Progenitor cell of endocrine pancreas (in vitro differentiated cells): ENCODE measurements around the gene SMG9. TPM values are rescaled to one million over a fixed set of nuclear protein-coding genes. Genes with fewer than 3 reads are reported as not detected.

Source experiments
- DNase-seq: peaks from one replicate; pipeline ENCODE4 v3.0.0; 2021; ENCODE audit warnings: low spot score; ENCODE audit not compliant: unreplicated experiment
- H3K27ac Mint-ChIP-seq: 2 replicates; pipeline ENCODE4 v1.8.0; 2021; ENCODE audit warnings: mild to moderate bottlenecking, moderate library complexity, mixed read lengths
- H3K27me3 Mint-ChIP-seq: 2 replicates; pipeline ENCODE4 v1.8.0; 2021; ENCODE audit warnings: mixed read lengths
- H3K36me3 Mint-ChIP-seq: 2 replicates; pipeline ENCODE4 v1.8.0; 2022; ENCODE audit warnings: mixed read lengths; ENCODE audit not compliant: insufficient read depth
- H3K4me1 Mint-ChIP-seq: 2 replicates; pipeline ENCODE4 v1.8.0; 2021; ENCODE audit warnings: low read depth, mixed read lengths
- H3K4me3 Mint-ChIP-seq: 2 replicates; pipeline ENCODE4 v1.8.0; 2021; ENCODE audit warnings: low read depth, mild to moderate bottlenecking, moderate library complexity, mixed read lengths
- H3K9me3 Mint-ChIP-seq: 2 replicates; pipeline ENCODE4 v1.8.0; 2021; ENCODE audit warnings: low read depth, mixed read lengths
- total RNA-seq: library from RNA; stranded (reverse); gene quantifications from 2 replicates; pipeline ENCODE4 v1.2.1, GENCODE V29; 2021
- TF ChIP-seq, protein P1 (sequence below): fragments of 200-600 bp; sonication (generic); IDR thresholded peaks from one replicate; pipeline ENCODE4 v1.5.0; 2021; ENCODE audit warnings: antibody characterized with exemption, mild to moderate bottlenecking; ENCODE audit not compliant: unreplicated experiment

The SMG9 gene
- total RNA-seq, 1 donor from 2014 or later: 78.9 TPM

DNA sequence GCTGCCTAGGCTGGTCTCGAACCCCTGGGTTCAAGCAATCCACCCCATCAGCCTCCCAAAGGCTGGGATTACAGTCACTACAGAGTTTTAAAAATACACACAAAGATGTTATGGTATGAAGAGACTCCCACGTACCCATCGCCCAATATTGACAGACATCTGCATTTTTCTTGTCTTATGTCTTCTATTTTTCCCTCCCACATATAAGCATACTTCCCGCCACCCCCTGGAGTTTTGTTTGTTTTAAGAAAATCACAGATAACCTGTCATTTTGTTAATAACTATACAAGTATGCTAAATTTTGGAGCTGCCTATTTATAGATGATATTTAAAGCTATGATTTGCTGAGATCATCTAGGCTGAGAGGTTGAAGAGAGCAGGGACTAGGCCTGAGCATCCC, 6.2 kb upstream of the SMG9 start:
- no peaks in the 10 kb centered on the region for H3K36me3 Mint-ChIP-seq
- DNase-seq: no peak
- H3K4me1 Mint-ChIP-seq: peaks cover 3% of the 10 kb centered on the region
- TF ChIP-seq, protein P1, sequence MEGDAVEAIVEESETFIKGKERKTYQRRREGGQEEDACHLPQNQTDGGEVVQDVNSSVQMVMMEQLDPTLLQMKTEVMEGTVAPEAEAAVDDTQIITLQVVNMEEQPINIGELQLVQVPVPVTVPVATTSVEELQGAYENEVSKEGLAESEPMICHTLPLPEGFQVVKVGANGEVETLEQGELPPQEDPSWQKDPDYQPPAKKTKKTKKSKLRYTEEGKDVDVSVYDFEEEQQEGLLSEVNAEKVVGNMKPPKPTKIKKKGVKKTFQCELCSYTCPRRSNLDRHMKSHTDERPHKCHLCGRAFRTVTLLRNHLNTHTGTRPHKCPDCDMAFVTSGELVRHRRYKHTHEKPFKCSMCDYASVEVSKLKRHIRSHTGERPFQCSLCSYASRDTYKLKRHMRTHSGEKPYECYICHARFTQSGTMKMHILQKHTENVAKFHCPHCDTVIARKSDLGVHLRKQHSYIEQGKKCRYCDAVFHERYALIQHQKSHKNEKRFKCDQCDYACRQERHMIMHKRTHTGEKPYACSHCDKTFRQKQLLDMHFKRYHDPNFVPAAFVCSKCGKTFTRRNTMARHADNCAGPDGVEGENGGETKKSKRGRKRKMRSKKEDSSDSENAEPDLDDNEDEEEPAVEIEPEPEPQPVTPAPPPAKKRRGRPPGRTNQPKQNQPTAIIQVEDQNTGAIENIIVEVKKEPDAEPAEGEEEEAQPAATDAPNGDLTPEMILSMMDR: no peak
- H3K9me3 Mint-ChIP-seq: no peaks in the 10 kb centered on the region
- H3K27ac Mint-ChIP-seq: no peak overlapping the region
- H3K4me3 Mint-ChIP-seq: no peak overlapping the region
- peaks cover 8% of the 10 kb centered on the region for H3K27me3 Mint-ChIP-seq

DNA sequence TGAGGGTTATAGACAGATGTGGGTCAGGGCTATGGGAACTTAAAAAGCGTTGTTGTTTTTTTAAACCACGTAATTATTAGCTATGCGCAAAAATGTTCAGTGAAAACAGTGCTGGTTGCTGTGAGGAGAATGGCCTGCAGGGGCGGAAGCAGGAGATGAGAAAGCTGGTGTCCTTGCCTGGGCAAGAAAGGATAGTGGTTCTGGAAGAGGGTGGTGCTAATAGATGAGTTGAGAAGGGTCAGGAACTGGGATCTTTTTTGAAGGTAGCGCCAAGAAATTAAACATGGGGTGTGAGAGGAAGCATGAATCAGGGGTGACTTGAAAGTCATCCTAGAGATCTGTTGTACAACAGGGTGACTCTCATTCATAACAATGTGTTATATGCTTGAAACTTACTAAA, 4.8 kb upstream of the SMG9 start:
- peaks cover 4% of the 10 kb centered on the region for H3K4me1 Mint-ChIP-seq
- H3K36me3 Mint-ChIP-seq: no peaks in the 10 kb centered on the region
- TF ChIP-seq, protein P1: peak; percentile 19
- DNase-seq: no peak
- H3K4me3 Mint-ChIP-seq: no peak overlapping the region
- no peaks in the 10 kb centered on the region for H3K9me3 Mint-ChIP-seq
- H3K27ac Mint-ChIP-seq: no peak overlapping the region
- peaks cover 4% of the 10 kb centered on the region for H3K27me3 Mint-ChIP-seq

DNA sequence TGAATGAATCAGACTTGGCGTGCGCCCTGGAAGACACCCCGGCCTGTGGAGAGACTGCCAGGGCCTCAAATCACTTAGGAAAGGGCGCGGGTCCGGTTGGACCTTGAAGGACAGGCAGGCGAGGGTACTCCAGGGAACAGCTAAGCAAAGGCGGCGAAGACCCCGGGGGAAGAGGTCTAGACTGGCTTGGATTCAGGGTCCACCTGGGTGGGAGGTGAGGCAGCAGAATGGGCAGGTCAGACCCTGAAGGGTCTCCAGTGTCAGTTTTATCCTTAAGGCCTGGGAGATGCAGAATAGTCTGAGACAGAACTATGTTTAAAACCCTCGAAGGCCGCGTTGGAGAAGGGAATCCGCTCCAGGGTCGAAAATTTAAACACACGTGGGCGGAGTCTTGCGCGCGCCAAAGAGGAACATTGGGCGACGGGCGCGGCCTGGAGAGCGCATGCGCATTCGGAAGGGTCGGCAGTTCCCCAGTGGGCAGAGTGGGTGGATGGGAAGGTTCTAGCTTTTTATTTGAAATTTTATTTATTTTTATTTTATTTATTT, 567 bp upstream of the SMG9 start:
- Mint-ChIP-seq H3K9me3 (no peaks in the 10 kb centered on the region), H3K4me1 (peaks cover 14% of the 10 kb centered on the region), H3K4me3 (peak overlapping the region; percentile 98), H3K36me3 (peaks cover 4% of the 10 kb centered on the region), H3K27ac (peak overlapping the region; percentile 99), H3K27me3 (no peaks in the 10 kb centered on the region)
- TF ChIP-seq, protein P1: no peak
- peak; percentile 55 for DNase-seq

DNA sequence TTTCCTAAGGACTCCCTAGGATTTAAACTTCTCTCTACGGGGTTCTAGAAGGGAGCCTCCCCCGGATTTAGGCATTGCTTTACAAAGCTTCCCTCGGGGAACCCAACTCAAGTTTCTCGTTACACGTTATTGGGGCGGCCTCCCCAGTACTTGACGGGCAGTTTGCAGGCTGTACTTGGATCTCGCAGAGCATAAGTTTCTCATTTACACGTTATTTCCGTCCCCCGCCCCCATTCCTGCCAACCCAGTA, 584 bp downstream of the SMG9 start:
- peak overlapping the region; percentile 89 for H3K27ac Mint-ChIP-seq
- no peaks in the 10 kb centered on the region for H3K27me3 Mint-ChIP-seq
- DNase-seq: no peak
- TF ChIP-seq, protein P1: no peak
- H3K36me3 Mint-ChIP-seq: peaks cover 9% of the 10 kb centered on the region
- H3K4me1 Mint-ChIP-seq: peaks cover 14% of the 10 kb centered on the region
- peak overlapping the region; percentile 98 for H3K4me3 Mint-ChIP-seq
- H3K9me3 Mint-ChIP-seq: no peaks in the 10 kb centered on the region

DNA sequence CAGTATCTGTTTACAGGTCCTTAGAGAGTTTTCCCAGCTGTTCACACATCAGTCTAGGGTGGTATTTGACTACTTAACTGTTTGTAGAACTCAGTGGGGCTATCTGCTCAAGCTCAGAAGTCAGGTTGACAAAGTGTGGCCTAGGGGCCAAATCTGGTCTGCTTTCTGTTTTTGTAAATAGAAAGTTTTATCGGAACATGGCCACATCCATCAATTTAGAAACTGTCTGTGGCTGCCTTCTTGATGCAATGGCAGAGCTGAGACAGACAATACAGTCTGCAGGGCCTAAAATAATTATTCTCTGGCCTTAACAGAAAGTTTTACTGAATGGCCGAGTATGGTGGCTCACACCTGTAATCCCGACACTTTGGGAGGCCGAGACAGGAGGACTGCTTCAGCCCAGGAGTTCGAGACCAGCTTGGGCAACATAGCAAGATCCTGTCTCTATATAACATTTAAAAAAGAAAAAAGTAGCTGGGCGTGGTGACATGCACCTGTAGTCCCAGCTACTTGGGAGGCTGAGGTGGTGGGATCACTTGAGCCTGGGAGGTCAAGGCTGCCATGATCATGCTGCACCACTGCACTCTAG, 2.4 kb downstream of the SMG9 start:
- Mint-ChIP-seq H3K36me3 (peaks cover 18% of the 10 kb centered on the region), H3K9me3 (no peaks in the 10 kb centered on the region), H3K27me3 (no peaks in the 10 kb centered on the region), H3K4me1 (peaks cover 14% of the 10 kb centered on the region), H3K27ac (no peak overlapping the region), H3K4me3 (no peak overlapping the region)
- no peak for DNase-seq
- TF ChIP-seq, protein P1: no peak
